ENCODE results near the gene ASXL2.
"Not testable (repeated sequence)": the region's sequence is repeated elsewhere in the genome, so short reads cannot be mapped to it uniquely, and the experiment has no call there.

Gene ASXL2

DNA sequence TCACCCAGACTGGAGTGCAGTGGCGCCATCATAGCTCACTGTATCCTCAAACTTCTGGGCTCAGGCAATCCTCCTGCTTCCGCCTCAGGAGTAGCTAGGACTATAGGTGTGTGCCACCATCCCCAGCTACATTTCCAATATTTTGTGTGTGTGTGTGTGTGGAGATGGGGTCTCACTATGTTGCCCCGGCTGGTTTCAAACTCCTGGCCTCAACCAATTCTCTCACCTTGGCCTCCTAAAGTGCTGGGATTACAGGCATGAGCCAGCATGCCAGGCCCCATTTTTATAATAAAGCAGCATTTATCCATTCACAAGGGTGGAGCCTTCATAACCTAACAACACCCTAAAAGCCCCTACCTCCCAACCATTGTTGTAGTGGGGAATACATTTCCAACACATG lies 152.4 kb downstream of the ASXL2 start:
- no peak for DNase-seq

DNA sequence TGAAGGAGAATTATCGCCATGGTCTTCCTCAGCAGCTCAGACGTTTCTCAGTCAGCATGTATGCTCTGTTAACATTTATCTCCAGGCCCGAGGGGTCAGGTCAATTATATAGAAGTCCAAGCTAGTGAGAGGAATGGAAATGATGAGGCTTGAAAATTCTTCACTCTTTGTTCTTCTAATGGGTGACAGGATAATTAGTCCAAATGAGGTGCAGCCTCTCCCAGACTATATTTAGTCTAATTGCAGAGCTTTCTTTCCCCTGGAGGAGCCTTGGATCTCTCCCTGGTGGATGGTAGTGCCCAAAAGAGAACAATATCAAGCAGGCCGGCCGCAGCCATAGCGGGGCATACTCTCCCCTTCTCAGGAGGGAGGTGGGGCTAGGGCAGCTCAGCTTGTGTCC lies 153.5 kb downstream of the ASXL2 start:
- DNase-seq: no peak

DNA sequence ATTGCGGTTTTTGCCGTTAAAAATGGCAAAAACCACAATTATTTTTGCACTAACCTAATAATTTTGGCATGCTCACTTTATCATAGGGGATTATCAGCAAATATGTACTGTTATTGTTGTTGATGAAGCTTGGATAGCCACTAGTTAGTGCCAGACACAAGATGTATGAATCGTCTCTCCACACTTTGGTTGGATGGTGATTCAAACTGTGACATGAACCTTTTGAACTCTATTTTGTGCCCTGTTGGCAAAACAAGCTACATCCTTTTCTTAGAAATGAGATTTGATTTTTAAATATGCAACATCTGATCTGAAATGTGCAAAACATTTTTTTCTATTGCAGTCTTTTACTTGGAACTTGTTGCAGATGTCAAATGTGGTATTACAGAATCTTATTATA lies 156.1 kb downstream of the ASXL2 start:
- DNase-seq: no peak

- DNase-seq: no peak
Measured at GRCh38 chr2:25720575-25720974, 157.7 kb downstream of the ASXL2 start.

DNA sequence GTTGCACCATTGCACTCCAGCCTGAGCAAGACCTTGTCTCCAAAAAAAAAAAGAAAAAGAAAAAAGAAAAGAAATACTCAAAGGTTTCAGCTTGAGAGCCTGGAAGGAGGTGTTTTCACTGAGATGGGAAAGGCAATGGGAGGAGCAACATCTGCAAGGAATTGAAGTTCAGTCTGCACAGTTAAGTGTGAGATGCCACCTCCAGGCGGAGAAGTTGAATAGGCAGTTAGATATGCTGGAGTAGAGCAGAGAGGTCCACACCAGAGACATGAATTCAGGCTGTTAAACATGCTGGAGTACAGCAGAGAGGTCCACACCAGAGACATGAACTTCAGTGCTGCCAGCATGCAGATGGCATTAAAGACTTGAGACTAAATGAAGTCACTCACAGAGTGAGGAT lies 163.5 kb downstream of the ASXL2 start:
- no peak for DNase-seq

GRCh38 chr2:25712455-25712854 lies 165.8 kb downstream of the ASXL2 start:
- no peak for DNase-seq

GRCh38 chr2:25711675-25712354 lies 166.5 kb downstream of the ASXL2 start:
- no peak for DNase-seq

DNA sequence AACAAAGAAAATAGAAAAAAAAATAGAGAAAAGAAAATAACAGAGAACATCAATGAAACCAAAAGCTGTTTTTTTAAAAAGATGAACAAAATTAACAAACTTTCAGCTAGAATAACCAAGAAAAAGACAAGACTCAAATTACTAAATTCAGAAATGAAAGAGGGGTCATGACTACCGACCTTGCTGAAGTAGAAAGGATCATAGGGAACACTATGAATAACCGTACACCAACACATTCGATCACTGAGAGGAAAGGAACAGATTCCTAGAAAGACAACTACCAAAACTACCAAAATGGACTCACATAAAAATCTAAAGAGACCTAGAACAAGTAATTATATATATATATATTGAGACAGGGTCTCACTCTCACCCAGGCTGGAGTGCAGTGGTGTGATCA lies 167.5 kb downstream of the ASXL2 start:
- no peak for DNase-seq

DNA sequence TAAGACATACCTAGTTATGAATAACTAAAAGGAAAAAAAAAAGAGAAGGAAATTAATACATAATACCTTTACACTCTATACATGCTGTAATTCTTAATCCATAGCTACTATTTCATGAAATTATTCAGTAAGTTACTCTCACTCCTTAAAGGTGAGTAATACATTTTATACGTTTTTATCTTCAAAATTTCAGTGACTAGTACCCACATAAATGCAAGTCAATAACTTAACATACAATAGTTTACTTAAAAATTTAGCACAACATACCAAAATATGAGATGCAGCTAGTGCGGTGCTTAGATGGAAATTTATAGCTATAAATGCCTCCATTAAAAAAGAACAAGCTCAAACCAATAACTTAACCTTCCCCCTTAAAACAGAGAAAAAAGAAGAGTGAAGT lies 168.9 kb downstream of the ASXL2 start:
- no peak for DNase-seq

DNA sequence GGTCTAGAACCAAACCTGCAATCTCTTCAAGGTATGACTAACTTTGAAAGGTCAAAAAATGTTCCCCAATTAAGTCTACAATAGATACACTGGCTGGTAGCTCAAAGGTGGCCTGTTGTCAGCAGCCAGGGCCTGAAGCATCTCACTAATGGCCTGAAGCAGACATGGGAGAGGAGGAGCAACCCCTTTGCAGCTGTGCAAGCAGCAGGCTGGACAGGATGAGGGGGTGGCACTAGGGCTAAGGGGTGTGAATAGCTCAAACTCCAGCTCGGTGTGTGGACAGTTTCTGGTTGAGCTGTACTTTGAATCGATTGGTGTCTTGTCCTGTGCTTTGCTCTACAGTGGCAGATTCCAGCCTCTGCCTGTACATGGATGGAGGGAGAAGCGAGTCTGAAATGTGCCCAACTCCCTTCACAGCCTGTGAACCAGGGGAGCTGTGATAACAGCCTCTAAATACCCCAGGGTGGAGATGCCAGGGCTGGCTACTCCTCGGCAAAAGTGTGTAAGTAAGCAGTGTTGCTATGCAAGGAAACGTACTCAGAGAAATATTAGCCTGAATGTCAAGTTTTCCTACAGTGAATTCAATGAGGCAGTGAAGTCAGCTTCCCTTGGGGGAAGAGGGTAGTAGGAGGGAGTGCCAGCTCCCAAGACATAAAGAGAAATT lies 170.2 kb downstream of the ASXL2 start:
- no peak for DNase-seq

DNA sequence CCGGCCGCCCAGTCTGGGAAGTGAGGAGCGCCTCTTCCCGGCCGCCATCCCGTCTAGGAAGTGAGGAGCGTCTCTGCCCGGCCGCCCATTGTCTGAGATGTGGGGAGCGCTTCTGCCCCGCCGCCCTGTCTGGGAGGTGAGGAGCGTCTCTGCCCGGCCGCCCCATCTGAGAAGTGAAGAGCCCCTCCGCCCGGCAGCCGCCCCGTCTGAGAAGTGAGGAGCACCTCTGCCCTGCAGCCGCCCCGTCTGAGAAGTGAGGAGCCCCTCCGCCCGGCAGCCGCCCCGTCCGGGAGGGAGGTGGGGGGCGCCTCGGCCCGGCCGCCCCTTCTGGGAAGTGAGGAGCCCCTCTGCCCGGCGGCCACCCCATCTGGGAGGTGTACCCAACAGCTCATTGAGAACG lies 172.7 kb downstream of the ASXL2 start:
- not testable (repeated sequence) for DNase-seq

DNA sequence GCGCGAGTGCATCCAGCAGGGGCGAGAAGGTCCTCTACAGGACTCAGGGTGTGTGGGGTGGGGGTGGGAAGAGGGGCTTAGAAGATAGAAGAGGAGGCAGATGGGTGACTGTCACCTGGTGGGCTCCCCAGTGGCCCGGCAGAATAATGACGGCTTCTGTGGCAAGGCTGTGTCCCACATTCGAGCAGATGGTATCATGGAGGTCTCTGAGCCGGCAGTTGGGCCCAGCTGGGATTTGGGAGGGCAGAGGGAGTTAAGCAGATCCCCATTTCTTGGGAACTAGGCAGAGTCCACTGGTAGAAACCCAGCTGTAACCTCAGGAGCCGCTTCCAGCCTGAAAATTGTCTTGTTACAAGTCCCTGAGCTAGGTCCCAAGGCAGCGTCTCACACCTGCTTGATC lies 176.5 kb downstream of the ASXL2 start:
- DNase-seq: no peak

DNA sequence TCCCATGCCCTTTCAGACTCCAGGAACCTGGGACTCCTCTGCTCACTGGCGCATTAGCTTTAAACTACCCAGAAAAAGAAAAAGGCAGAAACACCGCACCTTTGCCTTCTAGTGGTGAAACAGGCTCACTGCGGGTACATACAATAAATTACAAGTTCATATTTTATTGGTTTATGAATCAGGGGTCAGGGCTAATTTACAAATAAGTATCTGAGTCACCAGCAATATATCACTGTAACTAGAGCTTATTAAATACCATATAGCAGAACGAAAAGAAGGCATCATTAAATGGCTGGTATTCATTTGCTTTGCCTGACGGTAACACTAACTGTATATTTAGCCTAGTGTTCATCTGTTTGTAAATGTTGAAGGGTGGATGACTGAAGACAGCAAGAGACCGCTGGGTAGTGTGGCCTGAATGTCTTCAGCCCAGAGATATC lies 178.0 kb downstream of the ASXL2 start:
- peak; percentile 21 for DNase-seq

GRCh38 chr2:25699216-25699615 lies 179.1 kb downstream of the ASXL2 start:
- peak; percentile 21 for DNase-seq

DNA sequence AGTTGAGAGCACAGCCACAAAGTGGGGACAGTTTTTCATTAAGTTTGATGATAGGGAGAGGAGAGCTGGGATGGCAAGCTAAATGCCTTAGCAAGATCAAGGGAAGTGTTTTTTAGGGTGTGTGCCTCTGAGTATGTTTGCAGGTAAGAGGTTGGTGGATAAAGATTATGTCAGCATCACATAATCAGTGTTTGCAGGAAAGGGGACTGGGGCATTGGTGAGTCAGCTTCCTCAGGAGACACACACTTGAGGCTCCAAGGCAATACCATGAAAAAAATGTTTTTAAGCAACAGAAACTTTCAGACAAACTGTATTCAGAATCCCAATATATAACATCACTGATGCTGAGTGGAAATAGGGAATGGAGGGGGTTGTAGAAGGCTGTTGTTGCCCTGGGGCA lies 179.5 kb downstream of the ASXL2 start:
- no peak for DNase-seq

- DNase-seq: no peak
Measured at GRCh38 chr2:25697559-25698341, 180.5 kb downstream of the ASXL2 start.

- no peak for DNase-seq
Measured at GRCh38 chr2:25692737-25693445, 185.4 kb downstream of the ASXL2 start.

DNA sequence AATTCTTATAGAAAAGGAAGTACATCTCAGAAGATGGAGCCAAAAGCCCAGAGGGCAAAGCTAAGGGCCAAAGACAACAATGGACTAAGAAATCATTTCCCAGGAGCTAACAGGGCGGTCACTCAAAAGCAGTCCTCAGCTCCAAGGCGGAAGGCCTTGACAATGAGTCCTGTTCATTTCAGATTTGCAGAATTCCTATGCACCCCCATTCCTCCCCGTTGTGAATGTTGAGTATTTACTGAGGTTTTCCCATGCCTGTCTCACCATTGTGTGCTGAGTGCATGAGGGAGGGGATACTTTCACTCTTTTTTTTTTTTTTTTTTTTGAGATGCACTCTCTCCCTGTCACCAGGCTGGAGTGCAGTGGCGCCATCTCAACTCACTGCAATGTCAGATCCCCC lies 186.1 kb downstream of the ASXL2 start:
- DNase-seq: no peak

- no peak for DNase-seq
Measured at GRCh38 chr2:25690058-25690457, 188.2 kb downstream of the ASXL2 start.

DNA sequence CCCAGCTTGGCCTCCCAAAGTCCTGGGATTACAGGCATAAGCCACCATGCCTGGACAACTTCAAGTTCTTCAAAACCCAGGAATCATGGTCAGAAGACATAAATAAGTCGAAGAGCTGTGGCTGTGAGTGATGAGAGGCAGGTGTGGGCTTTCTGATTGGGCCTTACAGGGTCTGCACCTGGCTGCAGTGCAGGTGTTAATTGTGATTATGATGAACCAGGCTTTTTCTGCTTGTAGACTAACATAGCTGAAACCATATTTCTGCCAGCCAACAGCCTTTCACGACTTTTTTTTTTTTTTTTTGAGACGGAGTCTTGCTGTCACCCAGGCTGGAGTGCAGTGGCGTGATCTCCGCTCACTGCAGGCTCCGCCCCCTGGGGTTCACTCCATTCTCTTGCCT lies 190.1 kb downstream of the ASXL2 start:
- DNase-seq: no peak

DNA sequence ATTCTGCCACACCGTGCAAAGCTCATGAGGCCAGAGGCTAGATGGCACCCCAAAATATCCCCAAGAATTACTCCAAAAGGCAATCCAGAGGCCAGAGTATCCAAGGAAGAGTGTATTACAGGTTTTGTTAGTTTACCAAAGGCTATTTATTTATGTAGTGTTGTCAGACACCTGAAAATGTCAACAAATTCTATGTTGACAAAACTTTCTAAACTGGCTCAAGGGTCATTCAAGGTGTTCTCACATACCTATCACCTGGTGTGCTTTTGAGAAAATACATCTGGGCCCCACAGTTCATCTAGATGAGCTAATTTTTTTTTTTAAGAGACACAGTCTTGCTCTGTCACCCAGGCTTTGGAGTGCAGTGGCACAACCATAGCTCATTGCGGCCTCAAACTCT lies 192.5 kb downstream of the ASXL2 start:
- no peak for DNase-seq

DNA sequence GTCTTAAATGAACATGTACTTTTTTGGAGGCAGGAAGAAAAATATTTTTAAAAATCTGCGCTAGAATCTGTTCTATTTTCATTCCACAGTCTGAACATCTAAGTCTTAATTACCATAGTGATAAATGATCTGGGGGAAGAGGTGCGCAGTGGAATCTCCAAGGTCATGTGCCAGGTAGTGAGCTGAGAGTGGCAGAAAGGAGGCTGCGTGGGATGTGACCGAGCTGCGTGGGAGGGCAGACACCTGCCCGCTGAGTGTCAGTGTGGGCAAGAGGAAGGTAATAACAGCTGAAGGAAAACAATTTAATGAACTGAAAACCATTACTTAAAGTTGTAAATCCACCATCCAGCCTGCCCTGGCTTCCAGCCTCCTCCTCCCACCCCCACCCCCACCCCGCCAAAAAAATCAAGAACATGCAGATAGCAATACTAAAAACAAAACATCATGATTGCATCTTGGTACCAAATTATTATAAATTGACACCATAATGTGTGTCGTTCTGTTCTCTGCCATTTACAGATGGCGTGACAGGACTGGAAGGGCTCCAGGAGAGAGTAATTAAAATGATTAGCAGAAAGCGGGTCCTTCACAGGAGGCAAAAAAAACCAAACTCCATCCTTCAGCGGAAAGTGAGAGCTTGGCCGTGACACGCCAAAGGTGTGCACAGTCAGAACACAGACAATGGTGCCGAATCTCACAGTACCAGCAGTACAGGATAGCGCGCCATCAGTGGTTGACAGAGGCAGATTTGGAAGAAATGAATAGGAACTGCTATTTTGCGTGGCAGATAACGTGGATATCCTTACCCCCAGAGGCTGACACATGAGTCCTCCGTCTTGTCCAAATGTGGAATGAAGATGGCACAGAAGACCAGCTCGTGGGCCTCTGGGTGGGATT lies 193.5 kb downstream of the ASXL2 start:
- no peak for DNase-seq
